ENCODE data around the gene TMEM41A.

The TMEM41A gene

GRCh38 chr3:185498503-185499396 is at the start of gene TMEM41A:
TSS of gene TMEM41A (minus strand) at chr3:185499035. CDS start at chr3:185498961, 74 bp downstream.
- peak; percentile 71 to 89 (median 80) for DNase-seq (ENCODE audit: low read depth in 3 of 3, low spot score in 1 of 3)

DNA sequence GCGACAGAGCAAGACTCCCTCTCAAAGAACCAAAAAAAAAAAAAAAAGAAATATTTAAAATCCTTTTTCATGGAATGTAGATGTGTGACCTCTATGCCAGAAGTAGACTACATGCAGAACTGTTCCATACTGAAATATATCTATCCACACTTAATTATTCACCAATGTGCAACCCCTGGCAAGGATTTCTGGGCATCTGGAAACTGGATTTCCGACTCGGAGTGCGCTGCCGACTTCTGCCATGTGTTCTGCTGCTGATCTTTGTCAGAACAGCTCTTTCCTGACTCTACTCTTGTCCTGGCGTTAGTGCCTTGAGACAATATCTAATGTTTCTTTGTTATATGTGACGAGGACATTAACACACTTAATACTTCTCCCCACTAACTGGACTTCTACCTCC is 41.9 kb upstream of the TMEM41A start:
- no peak for DNase-seq (ENCODE audit: low read depth in 3 of 3, low spot score in 1 of 3)

DNA sequence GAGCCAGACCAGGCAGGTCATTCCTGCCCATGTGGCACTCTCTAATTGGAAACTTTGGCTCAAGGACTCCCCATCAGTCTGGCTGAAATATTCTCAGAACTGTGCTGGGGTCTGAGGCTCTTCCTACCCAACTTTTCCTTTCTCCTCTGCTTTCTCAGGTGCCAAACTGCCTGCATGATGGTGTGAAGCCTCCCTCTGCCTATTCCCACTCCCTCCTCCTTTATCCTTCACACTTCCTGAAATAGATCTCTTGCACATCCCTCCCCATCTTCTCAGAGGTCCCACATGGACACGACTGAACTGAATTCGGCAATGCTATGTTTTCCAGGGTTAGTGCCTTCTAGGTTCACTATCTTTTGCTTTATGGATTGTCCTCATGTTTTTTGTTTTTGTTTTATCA is 41.1 kb upstream of the TMEM41A start:
- no peak for DNase-seq (ENCODE audit: low read depth in 3 of 3, low spot score in 1 of 3)

DNA sequence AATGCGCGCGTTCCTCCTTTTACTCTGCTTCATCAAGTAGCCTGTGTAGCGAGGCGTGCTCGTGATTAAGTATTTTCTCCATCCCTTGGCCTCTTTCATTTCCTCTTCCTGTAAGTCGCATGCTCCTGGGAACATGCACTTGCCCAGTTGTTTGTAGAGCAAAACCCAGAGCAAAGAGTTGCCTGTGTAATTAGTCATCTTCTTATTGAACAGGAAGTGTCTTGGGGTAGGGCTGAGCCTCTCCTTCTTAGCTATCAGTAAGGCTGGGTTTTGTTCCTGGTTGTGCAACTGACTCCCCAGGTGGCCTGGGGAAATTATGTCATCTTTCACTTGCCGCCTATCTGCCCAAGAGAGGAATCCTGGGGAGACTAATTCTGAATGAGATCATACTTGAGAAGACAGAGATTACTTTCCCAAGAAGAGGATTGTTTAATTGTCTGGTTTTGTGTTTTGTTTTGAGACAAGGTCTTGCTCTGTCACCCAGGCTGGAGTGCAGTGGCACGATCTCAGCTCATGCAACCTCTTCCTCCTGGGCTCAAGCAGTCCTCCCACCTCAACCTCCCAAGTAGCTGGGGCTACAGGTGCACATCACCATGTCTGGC is 38.6 kb upstream of the TMEM41A start:
- no peak for DNase-seq (ENCODE audit: low read depth in 3 of 3, low spot score in 1 of 3)

DNA sequence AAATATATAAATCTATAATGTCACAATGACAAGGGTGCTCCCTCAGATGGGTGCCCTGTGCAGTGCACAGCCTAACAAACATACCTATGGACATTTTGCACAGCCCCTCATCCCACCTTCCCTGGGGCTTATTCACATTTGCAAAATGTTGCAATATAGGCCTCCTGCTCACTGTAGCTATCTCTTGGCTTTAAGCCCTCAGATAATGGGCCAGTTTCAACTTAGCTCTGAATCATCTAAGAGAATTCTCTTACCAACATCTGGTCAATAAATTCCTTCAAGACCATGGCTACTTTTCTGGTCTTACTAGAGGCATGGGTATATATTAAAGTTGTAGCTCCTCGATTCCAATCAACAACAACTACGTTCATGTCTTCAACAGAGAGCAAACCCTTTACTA is 35.7 kb upstream of the TMEM41A start:
- no peak for DNase-seq (ENCODE audit: low read depth in 3 of 3, low spot score in 1 of 3)

DNA sequence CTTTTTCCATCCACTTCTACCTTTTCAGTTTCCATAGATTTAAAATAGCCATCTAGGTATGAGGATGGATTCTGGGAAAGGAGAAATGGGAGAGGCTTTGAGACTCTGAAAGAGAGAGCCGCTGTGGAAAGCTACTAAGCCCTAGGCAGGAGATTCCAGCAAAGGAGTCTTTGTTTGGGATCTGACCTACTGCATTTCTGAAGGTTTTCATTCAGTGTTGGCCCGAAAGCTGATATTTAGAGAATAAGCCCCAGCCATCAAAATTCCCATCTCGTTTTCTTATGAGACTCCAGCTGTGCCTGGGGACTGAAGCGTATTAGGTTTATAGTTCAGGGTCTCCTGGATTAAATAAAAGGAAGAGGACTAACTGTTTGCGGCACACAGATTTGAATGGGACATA is 34.1 kb upstream of the TMEM41A start:
- DNase-seq (ENCODE audit: low read depth in 3 of 3, low spot score in 1 of 3), result no peak

GRCh38 chr3:185530856-185531255 is 32.0 kb upstream of the TMEM41A start:
- no peak for DNase-seq (ENCODE audit: low read depth in 3 of 3, low spot score in 1 of 3)

DNA sequence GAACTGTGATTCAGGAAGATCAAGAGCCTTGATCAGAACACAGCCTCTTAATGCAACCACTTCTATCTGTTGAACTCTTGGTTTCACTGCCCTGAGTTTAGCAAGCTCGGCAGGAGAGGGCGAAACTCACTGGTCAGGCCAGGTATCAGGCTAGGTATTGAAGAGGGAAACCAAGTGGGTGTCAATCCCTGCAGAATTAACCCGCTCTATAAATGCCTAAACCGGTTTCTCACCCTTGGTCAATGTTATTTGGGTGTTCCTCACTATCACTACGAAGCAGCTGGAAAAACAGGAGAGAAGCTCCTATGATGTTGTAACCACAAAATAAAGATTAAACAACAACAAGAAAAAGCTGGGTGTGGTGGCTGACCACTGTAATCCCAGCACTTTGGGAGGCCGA is 29.7 kb upstream of the TMEM41A start:
- no peak for DNase-seq (ENCODE audit: low read depth in 3 of 3, low spot score in 1 of 3)

GRCh38 chr3:185527364-185527763 is 28.5 kb upstream of the TMEM41A start:
- DNase-seq (ENCODE audit: low read depth in 3 of 3, low spot score in 1 of 3), result no peak

DNA sequence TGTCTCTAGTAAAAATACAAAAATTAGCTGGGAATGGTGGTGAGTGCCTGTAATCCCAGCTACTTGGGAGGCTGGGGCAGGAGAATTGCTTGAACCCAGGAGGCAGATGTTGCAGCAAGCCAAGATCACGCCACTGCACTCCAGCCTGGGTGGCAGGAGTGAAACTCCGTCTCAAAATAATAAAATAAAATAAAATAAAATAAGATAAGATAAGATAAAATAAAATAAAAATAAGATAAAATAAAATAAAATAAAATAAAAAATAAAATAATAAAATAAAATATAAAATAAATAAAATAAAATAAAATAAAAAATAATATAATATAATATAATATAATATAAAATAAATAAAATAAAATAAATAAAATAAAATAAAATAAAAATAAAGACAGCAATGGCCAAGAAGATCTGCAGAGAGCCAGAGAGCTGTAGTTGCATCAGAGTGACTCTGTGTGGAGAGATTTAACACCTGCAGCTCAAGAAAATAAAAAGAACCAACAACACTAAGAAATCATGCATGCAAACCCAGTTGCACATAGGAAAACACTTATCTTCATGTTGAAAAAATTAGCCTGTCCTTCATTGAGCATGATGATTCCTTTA is 27.6 kb upstream of the TMEM41A start:
- DNase-seq (ENCODE audit: low read depth in 3 of 3, low spot score in 1 of 3), result no peak

DNA sequence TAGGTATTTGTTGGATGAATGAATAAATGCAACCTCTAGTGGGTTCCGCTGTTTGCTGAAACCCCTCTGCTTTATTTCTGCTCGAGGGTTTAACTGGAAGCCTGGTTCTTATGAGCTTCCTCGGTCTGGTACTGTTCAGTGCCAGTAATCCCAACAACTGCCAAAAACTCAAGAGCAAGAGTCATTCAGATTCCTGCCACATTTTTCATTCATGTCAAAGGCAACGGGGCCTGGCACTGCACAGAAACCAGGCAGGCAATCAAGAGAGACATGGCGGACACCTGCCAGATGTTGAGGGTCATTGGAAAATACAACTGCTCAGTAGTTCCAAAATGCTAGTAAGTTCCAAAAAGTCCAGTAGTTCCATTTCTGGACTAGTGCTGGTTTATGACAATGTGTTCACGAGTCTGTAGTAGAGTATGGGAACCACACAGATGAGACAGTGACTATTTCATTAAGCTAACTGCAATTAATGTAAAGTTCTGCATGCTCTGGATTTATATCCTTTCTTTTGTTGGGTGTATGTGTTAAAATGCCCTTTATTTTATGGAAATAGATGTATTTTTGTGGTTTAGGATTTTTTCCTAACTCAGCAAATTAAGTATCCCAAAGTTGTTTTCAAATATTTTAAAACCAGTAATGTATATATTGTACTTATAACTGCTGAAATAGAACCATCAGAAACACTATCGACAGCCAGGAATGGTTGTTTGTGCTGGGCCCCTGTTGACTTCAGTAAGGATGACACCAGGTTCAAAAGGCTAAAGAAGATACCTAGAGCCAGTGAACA is 22.7 kb upstream of the TMEM41A start:
- no peak for DNase-seq (ENCODE audit: low read depth in 3 of 3, low spot score in 1 of 3)

GRCh38 chr3:185519021-185519420 is 20.2 kb upstream of the TMEM41A start:
- no peak for DNase-seq (ENCODE audit: low read depth in 3 of 3, low spot score in 1 of 3)

DNA sequence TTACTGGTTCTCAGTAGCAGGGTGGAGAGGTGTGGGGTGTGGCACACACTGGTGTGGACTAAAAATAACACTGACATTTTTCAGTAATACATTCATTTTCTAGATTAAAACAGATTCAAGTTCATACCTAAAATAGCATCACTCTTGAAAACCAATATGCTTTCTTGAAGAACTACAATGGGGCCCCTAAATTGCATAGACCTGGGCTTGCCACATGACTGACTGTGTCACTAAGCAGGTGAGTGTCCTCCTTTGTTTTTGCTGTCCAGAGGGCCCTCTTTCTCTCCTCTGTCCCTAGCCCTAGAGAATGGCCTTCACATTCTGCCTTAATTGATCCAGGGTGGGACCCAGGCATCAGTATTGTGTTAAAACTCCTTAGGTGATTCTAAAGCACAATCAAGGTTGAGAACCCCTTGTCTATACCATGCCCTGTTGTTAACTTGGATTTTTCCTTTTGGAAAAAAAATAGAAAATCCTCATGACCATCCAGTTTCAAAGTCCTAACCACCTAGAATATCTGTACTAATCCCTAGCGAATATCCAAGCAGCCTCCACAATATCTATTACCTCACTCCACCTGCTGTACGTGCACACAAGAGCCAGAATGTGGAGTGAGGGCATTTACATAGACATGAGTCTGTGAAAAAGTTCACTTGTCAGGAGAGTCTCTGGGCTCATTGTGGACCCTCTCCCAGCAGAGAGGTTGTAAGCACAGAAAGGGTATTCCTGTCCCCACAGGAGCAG is 18.7 kb upstream of the TMEM41A start:
- DNase-seq (ENCODE audit: low read depth in 3 of 3, low spot score in 1 of 3), result no peak

- no peak for DNase-seq (ENCODE audit: low read depth in 3 of 3, low spot score in 1 of 3)
Observed at GRCh38 chr3:185511711-185512110, 12.9 kb upstream of the TMEM41A start.

GRCh38 chr3:185508335-185508991 is 9.6 kb upstream of the TMEM41A start:
- DNase-seq (ENCODE audit: low read depth in 3 of 3, low spot score in 1 of 3), result no peak

DNA sequence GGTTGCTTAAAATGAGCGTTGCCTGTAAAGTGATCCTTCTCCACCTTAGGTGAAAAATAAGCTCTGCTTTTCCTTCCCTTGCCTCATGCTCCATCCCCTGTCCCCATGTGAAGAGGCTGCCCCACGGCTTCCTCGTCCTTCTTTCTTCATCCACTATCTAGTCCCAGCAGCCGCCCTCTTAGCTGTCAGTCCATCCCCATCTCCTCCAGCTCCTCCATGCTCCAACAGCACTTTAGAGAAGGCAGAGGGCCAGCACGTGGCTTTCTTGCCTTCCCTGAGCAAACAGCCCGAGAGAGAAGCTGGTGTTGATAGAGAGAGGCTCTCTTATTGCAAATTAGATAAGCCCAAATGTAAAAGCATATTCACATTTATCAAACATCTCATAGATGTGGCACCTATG is 9.0 kb upstream of the TMEM41A start:
- no peak for DNase-seq (ENCODE audit: low read depth in 3 of 3, low spot score in 1 of 3)

DNA sequence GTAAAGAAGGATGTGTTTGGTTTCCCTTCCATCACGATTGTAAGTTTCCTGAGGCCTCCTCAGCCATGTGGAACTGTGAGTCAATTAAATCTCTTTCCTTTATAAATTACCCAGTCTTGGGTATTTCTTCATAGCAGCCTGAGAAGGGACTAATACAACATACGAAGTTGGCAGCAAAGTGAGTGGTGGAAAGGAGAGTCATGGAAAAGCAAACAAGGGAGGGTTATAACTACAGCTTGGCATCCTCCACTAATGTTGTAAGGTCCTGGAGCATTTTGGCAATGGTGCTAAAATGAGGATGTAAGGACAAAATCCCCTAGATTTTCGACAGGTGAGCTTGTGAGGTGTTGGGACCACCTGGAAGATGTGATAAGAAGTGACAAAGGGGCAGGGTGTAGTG is 5.8 kb upstream of the TMEM41A start:
- no peak for DNase-seq (ENCODE audit: low read depth in 3 of 3, low spot score in 1 of 3)

DNA sequence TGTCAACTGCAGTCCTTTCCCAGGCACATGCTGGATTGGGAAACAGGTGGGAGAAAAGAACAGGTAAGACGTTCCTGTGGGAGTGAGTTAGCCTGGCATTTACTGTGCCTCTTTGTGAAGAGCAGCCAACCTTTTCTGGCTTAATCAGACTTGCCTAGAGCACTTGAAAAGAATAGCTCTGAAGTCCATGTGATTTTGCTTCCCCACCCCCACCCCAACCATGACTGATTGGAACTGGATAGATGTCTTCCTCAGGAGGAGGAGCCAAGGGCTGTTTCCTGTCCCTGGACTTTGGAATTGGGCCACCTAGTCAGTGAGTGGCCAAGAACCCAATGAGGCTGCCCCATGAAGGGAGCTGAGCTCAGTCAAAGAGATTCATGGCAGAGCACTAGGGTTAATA is 4.7 kb upstream of the TMEM41A start:
- no peak for DNase-seq (ENCODE audit: low read depth in 3 of 3, low spot score in 1 of 3)

GRCh38 chr3:185502987-185503386 is 4.2 kb upstream of the TMEM41A start:
- no peak for DNase-seq (ENCODE audit: low read depth in 3 of 3, low spot score in 1 of 3)

DNA sequence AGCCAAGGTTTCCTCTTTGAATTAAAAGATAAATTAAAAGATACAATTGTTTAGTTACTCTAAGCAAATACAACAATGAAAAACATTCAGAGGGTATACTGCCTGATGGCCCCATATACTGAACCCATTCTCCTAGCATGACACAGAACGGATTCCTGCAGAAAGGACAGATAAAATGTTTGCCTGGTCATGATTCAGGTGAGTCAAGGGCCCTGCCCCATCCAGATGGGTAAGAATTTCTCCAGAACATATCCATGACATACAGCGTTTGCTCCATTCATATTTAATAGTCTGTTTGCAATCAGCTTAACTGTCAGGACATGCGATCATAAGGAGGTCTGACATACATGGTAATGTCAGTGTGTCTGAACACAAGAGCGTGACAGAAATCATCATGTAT is 8.6 kb downstream of the TMEM41A start:
- DNase-seq (ENCODE audit: low read depth in 3 of 3, low spot score in 1 of 3), result no peak

Data from stimulated activated CD4-positive, alpha-beta T cell treated with anti-CD3 and anti-CD28 coated beads, TNF-alpha, amount 100 ng/mL, for 1 hour (primary cell).